ENCODE measurements around the gene SBK1. TPM values are rescaled to one million over a fixed set of nuclear protein-coding genes. Genes with fewer than 3 reads are reported as not detected.

The SBK1 gene
- total RNA-seq, 4 donors from 2014 or later = 0.35 to 2.5 (median 1.3) TPM

GRCh38 chr16:28300327-28300726 lies 8.0 kb downstream of the SBK1 start:
- no peak for DNase-seq
- Histone ChIP-seq H3K4me1 (no peaks in the 10 kb centered on the region), H3K36me3 (no peaks in the 10 kb centered on the region), H3K4me3 (no peak overlapping the region), H3K27me3 (no peaks in the 10 kb centered on the region), H3K27ac (no peak overlapping the region), H3K9me3 (no peaks in the 10 kb centered on the region)
- TF ChIP-seq, protein P1, sequence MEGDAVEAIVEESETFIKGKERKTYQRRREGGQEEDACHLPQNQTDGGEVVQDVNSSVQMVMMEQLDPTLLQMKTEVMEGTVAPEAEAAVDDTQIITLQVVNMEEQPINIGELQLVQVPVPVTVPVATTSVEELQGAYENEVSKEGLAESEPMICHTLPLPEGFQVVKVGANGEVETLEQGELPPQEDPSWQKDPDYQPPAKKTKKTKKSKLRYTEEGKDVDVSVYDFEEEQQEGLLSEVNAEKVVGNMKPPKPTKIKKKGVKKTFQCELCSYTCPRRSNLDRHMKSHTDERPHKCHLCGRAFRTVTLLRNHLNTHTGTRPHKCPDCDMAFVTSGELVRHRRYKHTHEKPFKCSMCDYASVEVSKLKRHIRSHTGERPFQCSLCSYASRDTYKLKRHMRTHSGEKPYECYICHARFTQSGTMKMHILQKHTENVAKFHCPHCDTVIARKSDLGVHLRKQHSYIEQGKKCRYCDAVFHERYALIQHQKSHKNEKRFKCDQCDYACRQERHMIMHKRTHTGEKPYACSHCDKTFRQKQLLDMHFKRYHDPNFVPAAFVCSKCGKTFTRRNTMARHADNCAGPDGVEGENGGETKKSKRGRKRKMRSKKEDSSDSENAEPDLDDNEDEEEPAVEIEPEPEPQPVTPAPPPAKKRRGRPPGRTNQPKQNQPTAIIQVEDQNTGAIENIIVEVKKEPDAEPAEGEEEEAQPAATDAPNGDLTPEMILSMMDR (IDR thresholded peaks at IDR 0.05) = no peak
- no peak for TF ChIP-seq POLR2A (IDR thresholded peaks at IDR 0.05)

DNA sequence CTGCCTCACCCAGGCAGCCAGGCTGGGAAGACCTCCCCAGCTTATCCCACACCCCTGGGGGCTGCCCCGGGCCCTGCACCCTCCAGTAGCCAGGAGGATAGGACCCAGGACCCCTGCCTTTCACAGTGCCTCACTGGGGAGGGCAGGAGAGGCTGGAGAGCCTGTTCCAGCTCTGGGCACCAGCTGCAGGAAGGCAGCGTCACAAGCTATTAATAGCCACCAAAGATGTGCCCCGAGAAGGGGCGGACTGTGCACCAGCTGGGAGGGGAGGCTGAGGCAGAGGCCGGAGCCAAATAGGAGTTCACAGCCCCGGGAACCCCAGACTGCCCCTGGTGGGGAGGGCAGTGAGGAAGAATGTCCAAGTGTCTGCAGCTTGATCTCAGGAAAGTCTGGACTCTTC lies 8.8 kb downstream of the SBK1 start:
- Histone ChIP-seq H3K4me3 (no peak overlapping the region), H3K27me3 (no peaks in the 10 kb centered on the region), H3K9me3 (no peaks in the 10 kb centered on the region), H3K4me1 (no peaks in the 10 kb centered on the region), H3K36me3 (no peaks in the 10 kb centered on the region), H3K27ac (no peak overlapping the region)
- TF ChIP-seq POLR2A (IDR thresholded peaks at IDR 0.05) = no peak
- TF ChIP-seq, protein P1 (IDR thresholded peaks at IDR 0.05) = no peak
- no peak for DNase-seq

GRCh38 chr16:28301620-28302019 lies 9.3 kb downstream of the SBK1 start:
- TF ChIP-seq POLR2A (IDR thresholded peaks at IDR 0.05) = no peak
- TF ChIP-seq, protein P1 (IDR thresholded peaks at IDR 0.05) = no peak
- no peaks in the 10 kb centered on the region for H3K9me3 ChIP-seq
- H3K4me1 ChIP-seq = no peaks in the 10 kb centered on the region
- no peak overlapping the region for H3K27ac ChIP-seq
- H3K36me3 ChIP-seq = no peaks in the 10 kb centered on the region
- H3K4me3 ChIP-seq = no peak overlapping the region
- no peak for DNase-seq
- no peaks in the 10 kb centered on the region for H3K27me3 ChIP-seq

DNA sequence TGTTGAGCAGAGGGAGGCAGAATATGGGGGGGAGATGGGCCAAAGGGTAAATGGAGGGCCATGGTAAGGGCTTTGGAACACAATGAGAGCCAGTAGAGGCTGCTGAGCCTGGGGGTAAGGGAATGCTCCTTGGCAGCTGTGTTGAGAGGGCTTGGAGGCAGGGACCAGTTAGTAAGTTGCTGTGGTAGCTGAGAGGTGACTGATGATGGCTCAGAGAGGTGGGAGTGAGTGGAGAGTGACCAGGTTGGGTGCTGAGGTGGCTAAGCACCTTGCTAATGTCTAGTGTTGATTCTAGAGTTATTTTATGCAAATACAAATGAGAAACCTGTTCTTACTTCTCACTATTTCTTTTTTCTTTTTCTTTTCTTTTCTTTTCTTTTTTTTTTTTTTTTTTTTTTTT lies 10.8 kb downstream of the SBK1 start:
- Histone ChIP-seq H3K4me3 (no peak overlapping the region), H3K27ac (no peak overlapping the region), H3K27me3 (no peaks in the 10 kb centered on the region), H3K4me1 (no peaks in the 10 kb centered on the region), H3K36me3 (no peaks in the 10 kb centered on the region), H3K9me3 (no peaks in the 10 kb centered on the region)
- TF ChIP-seq, protein P1 (IDR thresholded peaks at IDR 0.05) = no peak
- TF ChIP-seq POLR2A (IDR thresholded peaks at IDR 0.05) = no peak
- no peak for DNase-seq

DNA sequence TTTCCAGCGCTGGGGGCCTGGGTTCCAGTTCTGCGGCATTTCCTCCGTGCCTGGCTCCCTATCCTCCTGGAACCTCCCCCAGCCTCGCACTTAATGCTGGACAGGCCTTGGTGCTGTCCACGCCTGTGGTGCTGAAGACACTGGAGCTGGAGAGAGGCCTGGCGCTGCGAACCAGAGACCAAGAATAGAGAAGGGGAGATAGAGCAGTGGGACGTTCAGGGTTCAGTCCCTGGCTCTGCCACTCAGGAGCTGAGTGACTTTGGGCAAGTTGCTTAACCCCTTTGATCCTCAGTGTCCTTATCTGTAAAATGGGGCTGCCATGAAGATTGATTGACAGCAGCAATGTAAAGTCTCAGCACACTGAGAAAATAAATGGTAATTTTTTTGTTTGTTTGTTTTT lies 11.9 kb downstream of the SBK1 start:
- H3K27ac ChIP-seq = no peak overlapping the region
- no peaks in the 10 kb centered on the region for H3K9me3 ChIP-seq
- no peak for DNase-seq
- no peaks in the 10 kb centered on the region for H3K27me3 ChIP-seq
- no peaks in the 10 kb centered on the region for H3K4me1 ChIP-seq
- no peaks in the 10 kb centered on the region for H3K36me3 ChIP-seq
- no peak overlapping the region for H3K4me3 ChIP-seq
- TF ChIP-seq, protein P1 (IDR thresholded peaks at IDR 0.05) = no peak
- no peak for TF ChIP-seq POLR2A (IDR thresholded peaks at IDR 0.05)

DNA sequence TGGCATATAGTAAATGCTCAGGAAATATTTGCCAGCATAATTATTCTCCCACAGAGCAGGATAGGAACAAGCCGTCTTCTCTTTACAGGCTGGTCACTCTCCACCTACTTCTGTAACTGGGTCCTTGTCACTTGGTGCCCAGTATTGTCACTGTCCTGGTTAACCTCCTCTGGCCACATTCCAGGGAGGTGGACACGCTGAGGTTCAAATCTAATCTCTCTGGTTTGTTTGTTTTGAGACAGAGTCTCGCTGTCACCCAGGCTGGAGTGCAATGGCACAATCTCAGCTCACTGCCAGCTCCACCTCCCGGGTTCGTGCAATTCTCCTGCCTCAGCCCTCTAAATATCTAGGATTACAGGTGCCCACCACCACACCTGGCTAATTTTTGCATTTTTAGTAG lies 15.6 kb downstream of the SBK1 start:
- H3K36me3 ChIP-seq = no peaks in the 10 kb centered on the region
- H3K4me1 ChIP-seq = peaks cover 0 to 7% (median 0%) of the 10 kb centered on the region in 4 donors
- no peaks in the 10 kb centered on the region for H3K9me3 ChIP-seq
- H3K27ac ChIP-seq = no peak overlapping the region
- TF ChIP-seq, protein P1 (IDR thresholded peaks at IDR 0.05) = no peak
- TF ChIP-seq POLR2A (IDR thresholded peaks at IDR 0.05) = no peak
- H3K27me3 ChIP-seq = no peaks in the 10 kb centered on the region
- no peak for DNase-seq
- H3K4me3 ChIP-seq = no peak overlapping the region
